Smooth muscle cell (in vitro differentiated cells): ENCODE data around the gene KCND3. TPM values are rescaled to one million over a fixed set of nuclear protein-coding genes. Genes with fewer than 3 reads are reported as not detected.

Experiments
- DNase-seq: peaks from one replicate; lab custom pipeline; 2025; ENCODE audit not compliant: unreplicated experiment; lab: John Stamatoyannopoulos, UW
- H2AFZ ChIP-seq: fragments of 200-600 bp; sonication (generic); 2 replicates; pipeline ENCODE4 v1.6.0; 2016; ENCODE audit warnings: antibody characterized with exemption, low read depth, mild to moderate bottlenecking
- H3F3A ChIP-seq: fragments of 200-600 bp; sonication (generic); 2 replicates; pipeline ENCODE4 v1.6.0; 2017; ENCODE audit warnings: antibody characterized with exemption, low read depth
- H3K27ac ChIP-seq: fragments of 200-600 bp; sonication (generic); 2 replicates; pipeline ENCODE4 v1.5.1; 2016; ENCODE audit warnings: low read depth, mild to moderate bottlenecking
- H3K27me3 ChIP-seq: fragments of 200-600 bp; sonication (generic); 2 replicates; pipeline ENCODE4 v1.6.1; 2016; ENCODE audit warnings: low read depth, mild to moderate bottlenecking
- H3K36me3 ChIP-seq: fragments of 200-600 bp; sonication (generic); 2 replicates; pipeline ENCODE4 v1.5.1; 2016; ENCODE audit warnings: low read depth
- H3K4me1 ChIP-seq: fragments of 200-600 bp; sonication (generic); 2 replicates; pipeline ENCODE4 v1.5.1; 2016; ENCODE audit warnings: low read depth
- H3K4me2 ChIP-seq: fragments of 200-600 bp; sonication (generic); 2 replicates; pipeline ENCODE4 v1.6.0; 2016; ENCODE audit warnings: mild to moderate bottlenecking
- H3K4me3 ChIP-seq: fragments of 200-600 bp; sonication (generic); 2 replicates; pipeline ENCODE4 v1.5.1; 2016; ENCODE audit warnings: mild to moderate bottlenecking
- H3K79me2 ChIP-seq: fragments of 200-600 bp; sonication (generic); 2 replicates; pipeline ENCODE4 v1.6.0; 2016; ENCODE audit warnings: low read depth, mild to moderate bottlenecking
- H3K9ac ChIP-seq: fragments of 200-600 bp; sonication (generic); 2 replicates; pipeline ENCODE4 v1.6.0; 2016; ENCODE audit warnings: low read depth
- H3K9me3 ChIP-seq: fragments of 200-600 bp; sonication (generic); replicated peaks from 2 replicates; pipeline ENCODE4 v1.5.1; 2016; ENCODE audit warnings: low read depth
- H4K20me1 ChIP-seq: fragments of 200-600 bp; sonication (generic); 2 replicates; pipeline ENCODE4 v1.6.0; 2016; ENCODE audit warnings: low read depth
- WGBS: methylation state at CpG from one replicate; pipeline ENCODE4 v1.1.7; 2016; ENCODE audit warnings: low lambda C conversion rate; 5-methylcytosine and 5-hydroxymethylcytosine counted together
- polyA plus RNA-seq: library from polyadenylated mRNA; unstranded; fragments of >200 nt; fragmentation: Nextera tagmentation; extraction: Ambion mirVana; gene quantifications from 2 replicates; pipeline ENCODE4 v1.2.1, GENCODE V29; 2016
- total RNA-seq: library from RNA; depleted of rRNA; stranded (reverse); fragments of >200 nt; gene quantifications from 2 replicates; pipeline ENCODE4 v1.2.3, GENCODE V29; 2014
- TF ChIP-seq, protein P1 (sequence below): fragments of 200-600 bp; sonication (generic); IDR thresholded peaks from 2 replicates; pipeline ENCODE4 v1.5.1; 2017; ENCODE audit warnings: borderline replicate concordance, mild to moderate bottlenecking, antibody characterized with exemption; ENCODE audit not compliant: insufficient read depth, poor library complexity, severe bottlenecking

KCND3 gene
- total and polyA plus RNA-seq, 2 experiments from 2014 or later, result 0.97 to 2.2 TPM

DNA sequence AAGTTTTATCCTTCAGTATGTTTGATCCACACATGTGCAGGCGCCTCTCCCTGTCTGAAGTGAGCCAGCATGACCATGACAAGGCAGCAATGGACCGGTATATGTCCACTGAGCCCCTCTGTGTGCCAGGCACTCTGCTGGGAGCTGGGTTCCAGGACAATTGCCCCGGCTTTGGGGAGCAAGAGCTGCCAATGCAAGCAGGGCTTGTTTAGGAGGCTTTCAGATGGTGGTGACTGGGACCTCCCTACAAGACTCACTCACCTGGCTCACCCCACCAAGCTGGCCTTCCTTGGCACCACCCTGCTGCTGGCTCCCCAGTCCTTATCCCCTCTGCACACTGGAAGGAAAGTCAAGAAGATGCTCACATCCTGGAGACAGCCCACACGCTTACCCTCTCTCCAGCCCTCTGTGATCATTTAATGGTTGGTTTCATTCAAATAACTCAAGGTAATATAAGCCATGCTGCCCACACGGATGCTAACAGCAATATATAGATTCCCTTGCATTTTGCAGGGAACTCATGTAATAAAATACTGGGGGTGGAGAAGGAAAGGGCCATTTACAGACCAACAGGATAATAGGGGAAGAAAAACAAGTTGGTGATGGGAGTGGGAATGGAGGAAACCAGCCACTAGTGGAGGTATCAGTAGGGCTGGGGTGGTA is 23.6 kb downstream of the KCND3 start:
- Histone ChIP-seq H3K36me3 (no peaks in the 10 kb centered on the region), H3K27me3 (peaks cover 4% of the 10 kb centered on the region), H3K9me3 (no peaks in the 10 kb centered on the region), H3K4me1 (peaks cover 5% of the 10 kb centered on the region), H2AFZ (no peak overlapping the region), H4K20me1 (no peaks in the 10 kb centered on the region), H3F3A (no peaks in the 10 kb centered on the region), H3K79me2 (no peaks in the 10 kb centered on the region), H3K9ac (no peak overlapping the region), H3K4me2 (no peak overlapping the region), H3K4me3 (no peak overlapping the region), H3K27ac (no peak overlapping the region)
- TF ChIP-seq, protein P1, sequence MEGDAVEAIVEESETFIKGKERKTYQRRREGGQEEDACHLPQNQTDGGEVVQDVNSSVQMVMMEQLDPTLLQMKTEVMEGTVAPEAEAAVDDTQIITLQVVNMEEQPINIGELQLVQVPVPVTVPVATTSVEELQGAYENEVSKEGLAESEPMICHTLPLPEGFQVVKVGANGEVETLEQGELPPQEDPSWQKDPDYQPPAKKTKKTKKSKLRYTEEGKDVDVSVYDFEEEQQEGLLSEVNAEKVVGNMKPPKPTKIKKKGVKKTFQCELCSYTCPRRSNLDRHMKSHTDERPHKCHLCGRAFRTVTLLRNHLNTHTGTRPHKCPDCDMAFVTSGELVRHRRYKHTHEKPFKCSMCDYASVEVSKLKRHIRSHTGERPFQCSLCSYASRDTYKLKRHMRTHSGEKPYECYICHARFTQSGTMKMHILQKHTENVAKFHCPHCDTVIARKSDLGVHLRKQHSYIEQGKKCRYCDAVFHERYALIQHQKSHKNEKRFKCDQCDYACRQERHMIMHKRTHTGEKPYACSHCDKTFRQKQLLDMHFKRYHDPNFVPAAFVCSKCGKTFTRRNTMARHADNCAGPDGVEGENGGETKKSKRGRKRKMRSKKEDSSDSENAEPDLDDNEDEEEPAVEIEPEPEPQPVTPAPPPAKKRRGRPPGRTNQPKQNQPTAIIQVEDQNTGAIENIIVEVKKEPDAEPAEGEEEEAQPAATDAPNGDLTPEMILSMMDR, result no peak
- WGBS, result 93% methylated on average over 5 of the region's 5 CpGs
- no peak for DNase-seq

DNA sequence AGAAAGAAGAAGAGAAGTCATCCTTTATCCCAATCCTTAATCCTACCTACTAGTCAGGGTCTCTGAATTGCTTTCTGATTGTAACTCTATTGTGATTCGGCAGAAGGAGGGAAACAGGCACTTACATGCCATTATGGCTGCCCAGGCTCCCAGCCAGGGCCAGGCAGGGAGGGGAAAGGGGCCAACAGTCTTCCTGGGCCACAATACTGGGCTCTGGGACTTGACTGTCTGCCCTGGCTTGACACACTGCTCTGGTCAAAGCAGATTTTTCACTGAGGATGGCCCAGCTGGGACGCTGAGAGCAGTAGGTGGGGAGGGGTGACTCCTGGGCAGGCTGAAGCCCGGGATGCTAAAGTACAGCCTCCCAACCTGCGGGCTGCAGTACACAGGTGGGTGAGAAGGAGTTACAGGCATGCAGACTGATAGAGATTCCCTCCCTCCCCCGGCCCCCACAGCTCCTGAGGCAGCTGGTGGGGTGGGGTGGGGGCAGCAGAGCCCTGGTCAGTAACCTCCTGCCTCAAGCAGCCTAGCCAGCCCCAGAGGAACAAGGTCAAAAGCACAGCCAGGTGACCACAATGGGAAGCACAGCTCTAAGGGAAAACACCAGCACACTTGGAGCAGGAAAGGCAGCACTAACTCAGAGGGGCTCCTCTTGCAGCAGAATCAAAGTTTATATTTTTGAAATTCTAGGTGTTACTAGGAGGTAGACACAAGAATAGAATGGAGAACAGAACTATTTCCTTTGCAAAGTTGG is 25.3 kb downstream of the KCND3 start:
- no peak overlapping the region for H2AFZ ChIP-seq
- no peak for DNase-seq
- 56% methylated on average over 5 of the region's 5 CpGs for WGBS
- H3K27ac ChIP-seq, result no peak overlapping the region
- H3K9ac ChIP-seq, result no peak overlapping the region
- peaks cover 5% of the 10 kb centered on the region for H3K4me1 ChIP-seq
- H4K20me1 ChIP-seq, result no peaks in the 10 kb centered on the region
- H3K4me2 ChIP-seq, result no peak overlapping the region
- H3K9me3 ChIP-seq, result no peaks in the 10 kb centered on the region
- no peaks in the 10 kb centered on the region for H3F3A ChIP-seq
- H3K27me3 ChIP-seq, result peaks cover 4% of the 10 kb centered on the region
- no peaks in the 10 kb centered on the region for H3K36me3 ChIP-seq
- TF ChIP-seq, protein P1, result no peak
- no peak overlapping the region for H3K4me3 ChIP-seq
- no peaks in the 10 kb centered on the region for H3K79me2 ChIP-seq

DNA sequence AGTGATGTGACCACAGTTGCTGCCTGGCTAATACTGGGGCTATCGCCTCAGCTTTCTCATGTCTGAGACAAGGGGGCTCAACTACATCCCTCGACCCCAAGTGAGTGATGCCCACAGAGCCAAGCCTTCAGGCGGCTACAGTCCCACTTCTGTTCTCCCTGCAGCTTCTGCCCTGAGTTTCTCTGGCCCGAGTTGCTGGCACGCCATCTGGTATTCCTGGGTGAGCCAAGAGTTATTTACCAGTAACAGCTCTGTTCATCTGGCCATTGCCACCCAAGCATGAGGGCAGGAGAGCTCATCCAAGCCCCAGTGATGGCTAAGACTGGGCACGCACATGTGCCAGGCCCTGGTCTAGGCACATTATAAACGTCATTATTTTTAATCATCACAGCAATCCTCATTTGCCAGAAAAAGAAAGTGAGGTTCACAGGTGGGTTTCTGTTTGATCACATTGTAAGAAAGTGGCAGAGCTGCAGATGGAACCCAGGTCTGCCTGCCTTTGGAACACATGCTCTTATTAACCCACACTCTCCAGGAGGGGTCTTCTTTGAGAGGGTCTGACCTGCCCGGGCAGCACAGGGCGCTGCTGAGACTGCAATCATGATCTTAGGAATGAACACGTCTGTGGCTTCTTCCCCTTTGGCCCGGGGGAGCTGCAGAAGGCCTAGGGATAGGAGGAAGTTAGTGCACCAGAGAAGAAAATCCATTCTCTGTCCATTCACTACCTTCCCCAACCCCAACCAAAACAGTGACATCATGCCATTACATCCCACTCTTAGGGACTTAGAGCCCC is 27.5 kb downstream of the KCND3 start:
- H3K9me3 ChIP-seq, result no peaks in the 10 kb centered on the region
- peaks cover 5% of the 10 kb centered on the region for H3K4me1 ChIP-seq
- no peak overlapping the region for H2AFZ ChIP-seq
- no peaks in the 10 kb centered on the region for H4K20me1 ChIP-seq
- H3K36me3 ChIP-seq, result no peaks in the 10 kb centered on the region
- no peak overlapping the region for H3K4me2 ChIP-seq
- H3K4me3 ChIP-seq, result no peak overlapping the region
- 93% methylated on average over 11 of the region's 11 CpGs for WGBS
- H3K9ac ChIP-seq, result no peak overlapping the region
- H3K27me3 ChIP-seq, result peaks cover 4% of the 10 kb centered on the region
- no peaks in the 10 kb centered on the region for H3K79me2 ChIP-seq
- no peaks in the 10 kb centered on the region for H3F3A ChIP-seq
- H3K27ac ChIP-seq, result no peak overlapping the region
- DNase-seq, result no peak
- TF ChIP-seq, protein P1, result no peak
